Right lobe of liver (tissue), 4 donors: ENCODE results near the gene DLG2.

Experiments
- POLR2A ChIP-seq: fragments of 450-650 bp; IDR thresholded peaks from one replicate; pipeline ENCODE4 v1.6.1; 2017; ENCODE audit warnings: antibody characterized with exemption, mild to moderate bottlenecking
- TF ChIP-seq, protein P1 (sequence below), 4 donors: fragments of 200-600 bp in 3 of 4; fragments of 450-650 bp in 1 of 4; IDR thresholded peaks; one replicate each; pipeline versions ENCODE4 v1.5.1 to v1.8.0; 2016 to 2022; ENCODE audit warnings: antibody characterized with exemption in 4 of 4, mild to moderate bottlenecking in 2 of 4
- donor health status: DM: no; HTN: no; CAD: no.
- donor health status: DM: no; HTN: no; CAD: no.
- donor health status: DM: no; HTN: yes; CAD: no.

- TF ChIP-seq, protein P1, sequence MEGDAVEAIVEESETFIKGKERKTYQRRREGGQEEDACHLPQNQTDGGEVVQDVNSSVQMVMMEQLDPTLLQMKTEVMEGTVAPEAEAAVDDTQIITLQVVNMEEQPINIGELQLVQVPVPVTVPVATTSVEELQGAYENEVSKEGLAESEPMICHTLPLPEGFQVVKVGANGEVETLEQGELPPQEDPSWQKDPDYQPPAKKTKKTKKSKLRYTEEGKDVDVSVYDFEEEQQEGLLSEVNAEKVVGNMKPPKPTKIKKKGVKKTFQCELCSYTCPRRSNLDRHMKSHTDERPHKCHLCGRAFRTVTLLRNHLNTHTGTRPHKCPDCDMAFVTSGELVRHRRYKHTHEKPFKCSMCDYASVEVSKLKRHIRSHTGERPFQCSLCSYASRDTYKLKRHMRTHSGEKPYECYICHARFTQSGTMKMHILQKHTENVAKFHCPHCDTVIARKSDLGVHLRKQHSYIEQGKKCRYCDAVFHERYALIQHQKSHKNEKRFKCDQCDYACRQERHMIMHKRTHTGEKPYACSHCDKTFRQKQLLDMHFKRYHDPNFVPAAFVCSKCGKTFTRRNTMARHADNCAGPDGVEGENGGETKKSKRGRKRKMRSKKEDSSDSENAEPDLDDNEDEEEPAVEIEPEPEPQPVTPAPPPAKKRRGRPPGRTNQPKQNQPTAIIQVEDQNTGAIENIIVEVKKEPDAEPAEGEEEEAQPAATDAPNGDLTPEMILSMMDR (IDR thresholded peaks at IDR 0.05) = no peak
- no peak for TF ChIP-seq POLR2A
Observed at GRCh38 chr11:83600661-83601060, 2026.5 kb downstream of the DLG2 start.
